Activated CD4-positive, CD25-positive, alpha-beta regulatory T cell treated with anti-CD3 and anti-CD28 coated beads, Interleukin-2, amount 50 U/mL, for 24 hours (primary cell): Measurements from ENCODE around the gene SLC6A3.
"Not testable (repeated sequence)": the region's sequence is repeated elsewhere in the genome, so short reads cannot be mapped to it uniquely, and the experiment has no call there.

Experiments
- ATAC-seq, 2 donors: fragments of 150-1000 bp; cut with Tn5 transposase; one replicate each; pipeline ENCODE4 v1.10.0; 2021; ENCODE audit warnings: mild to moderate bottlenecking in 1 of 2, moderate library complexity in 1 of 2

The SLC6A3 gene

GRCh38 chr5:1439388-1440097, 5.7 kb downstream of the SLC6A3 start:
- no peak for ATAC-seq

DNA sequence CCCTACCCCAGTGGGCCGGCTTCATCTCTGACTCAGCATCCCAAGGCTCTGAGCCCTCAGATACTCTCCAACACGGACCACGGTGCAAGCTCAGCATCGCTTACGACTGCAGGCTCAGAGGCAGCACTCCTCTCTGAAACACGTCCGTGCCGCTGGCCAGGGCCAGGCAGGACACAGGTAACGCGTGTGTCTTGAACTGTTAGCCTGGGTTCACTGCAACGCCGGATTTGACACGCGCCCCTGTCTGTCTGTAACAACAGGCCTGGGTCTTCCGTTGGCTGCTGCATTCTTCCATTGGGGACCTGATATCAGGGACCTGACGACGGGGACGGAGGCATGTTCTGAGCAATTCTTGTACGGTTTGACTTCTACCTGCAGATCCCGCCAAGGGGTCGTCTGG, 6.4 kb downstream of the SLC6A3 start:
- no peak for ATAC-seq

DNA sequence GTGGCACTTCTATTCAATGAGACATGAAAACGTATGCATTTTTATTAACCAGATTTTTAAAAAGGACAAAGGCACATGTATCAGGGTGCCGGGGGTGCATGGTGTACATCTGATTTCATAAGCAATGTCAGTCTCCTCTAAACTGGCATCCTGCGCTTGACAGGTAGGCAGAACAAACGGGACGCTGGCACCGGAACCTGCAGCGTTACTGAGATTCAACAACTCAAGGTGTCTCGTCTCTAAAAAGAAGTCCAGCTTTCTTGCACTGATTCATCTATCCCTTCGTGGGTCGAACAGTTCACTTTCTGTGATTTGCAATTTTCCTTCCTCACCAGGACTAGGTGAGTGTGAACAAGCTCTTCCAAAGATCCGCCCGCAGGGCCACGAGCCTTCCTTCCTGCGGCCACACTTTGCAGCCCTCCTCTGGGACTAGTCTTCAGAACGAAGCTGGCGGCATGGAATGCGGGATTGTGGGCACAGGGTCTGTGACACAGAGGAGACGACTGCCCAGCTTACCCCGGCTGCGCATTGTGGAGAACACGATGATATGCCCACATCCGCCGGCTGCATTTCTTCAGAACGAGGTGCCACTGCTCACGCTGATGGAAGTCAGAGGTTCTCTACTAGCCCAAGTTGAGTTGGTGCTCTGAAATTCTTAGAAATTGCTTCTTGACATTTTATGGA, 7.2 kb downstream of the SLC6A3 start:
- ATAC-seq, result no peak

DNA sequence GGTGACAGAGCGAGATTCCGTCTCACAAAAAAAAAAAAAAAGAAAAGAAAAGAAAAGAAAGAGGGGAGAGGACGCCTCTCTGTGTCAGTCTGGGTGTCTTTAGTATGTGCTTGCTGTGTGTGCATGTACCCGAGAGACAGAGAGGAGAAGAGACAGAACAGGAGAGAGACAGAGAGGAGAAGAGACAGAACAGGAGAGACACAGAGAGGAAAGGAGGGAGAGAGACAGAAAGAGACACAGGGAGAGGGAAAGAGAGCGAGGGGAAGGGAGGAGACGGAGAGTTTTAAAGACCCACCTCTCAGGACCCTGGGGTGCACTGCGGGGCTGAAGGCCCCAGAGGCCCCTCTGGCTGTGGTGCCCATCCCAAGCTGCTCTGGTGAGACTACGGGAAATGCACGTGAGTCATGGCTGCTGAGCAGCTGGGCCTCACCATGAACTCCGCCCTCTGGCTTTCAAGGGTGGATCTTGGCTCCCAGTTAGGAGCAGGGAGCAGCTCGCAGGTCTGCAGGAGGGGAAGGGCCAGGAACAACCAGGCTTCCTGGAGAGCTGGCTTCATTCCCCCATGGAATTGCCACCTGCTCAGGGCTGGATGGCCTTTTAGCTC, 7.9 kb downstream of the SLC6A3 start:
- ATAC-seq, result no peak

DNA sequence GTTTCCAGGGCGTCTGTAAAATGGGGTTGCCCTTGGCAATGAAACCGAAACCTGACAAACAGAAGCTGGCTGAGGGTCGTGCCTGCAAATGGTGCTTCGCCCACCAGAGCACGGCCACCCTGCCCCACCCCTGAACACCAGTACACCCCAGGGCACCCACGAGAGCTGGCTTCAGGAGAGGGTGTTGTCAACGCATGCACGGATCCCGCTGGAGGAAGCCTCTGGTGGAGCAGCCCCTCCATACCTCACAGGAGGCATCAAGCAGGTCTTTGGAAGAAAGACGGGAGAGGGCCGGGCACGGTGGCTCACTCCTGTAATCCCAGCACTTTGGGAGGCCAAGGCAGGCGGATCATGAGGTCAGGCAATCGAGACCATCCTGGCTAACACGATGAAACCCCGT, 8.6 kb downstream of the SLC6A3 start:
- ATAC-seq, result no peak

DNA sequence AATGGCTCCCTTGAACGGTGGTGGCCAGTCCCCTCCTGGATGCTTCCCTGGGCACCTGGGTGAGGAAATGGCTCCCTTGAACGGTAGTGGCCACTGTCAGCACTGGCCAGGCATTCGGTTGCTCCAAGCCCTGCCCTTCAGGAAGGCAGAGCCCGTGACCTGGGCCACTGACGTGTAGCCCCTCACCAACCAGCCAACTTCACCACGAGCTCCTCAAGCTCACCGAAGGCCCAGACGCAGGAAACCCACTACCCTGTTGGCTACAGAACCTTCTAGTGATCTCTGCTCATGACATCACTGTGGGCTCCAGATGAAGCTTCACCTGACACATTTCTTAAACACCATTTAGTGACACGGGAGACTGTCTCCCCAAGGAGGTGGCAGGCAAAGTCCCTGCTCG, 9.2 kb downstream of the SLC6A3 start:
- ATAC-seq, result no peak

DNA sequence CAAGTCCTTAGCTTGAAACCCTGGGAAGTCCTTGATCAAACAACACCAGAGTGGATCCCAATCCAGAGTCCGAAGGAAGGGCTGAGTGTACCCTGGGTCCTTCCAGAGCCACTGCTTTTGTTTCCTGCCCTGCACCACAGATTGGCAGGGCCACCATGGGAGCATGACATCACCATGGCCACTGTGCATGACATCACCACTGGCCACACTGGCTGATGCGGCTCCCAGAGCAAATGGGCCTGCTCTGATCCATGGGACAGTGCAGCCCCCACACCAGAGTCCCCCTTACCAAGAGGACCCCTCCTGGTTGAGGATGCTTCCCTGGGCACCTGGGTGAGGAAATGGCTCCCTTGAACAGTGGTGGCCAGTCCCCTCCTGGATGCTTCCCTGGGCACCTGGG, 9.9 kb downstream of the SLC6A3 start:
- ATAC-seq, result no peak

GRCh38 chr5:1432296-1432695, 12.9 kb downstream of the SLC6A3 start:
- ATAC-seq, result no peak

- ATAC-seq, result no peak
These were observed 13.3 kb downstream of the SLC6A3 start for GRCh38 chr5:1431896-1432295.

GRCh38 chr5:1431021-1431811, 14.0 kb downstream of the SLC6A3 start:
- no peak for ATAC-seq

DNA sequence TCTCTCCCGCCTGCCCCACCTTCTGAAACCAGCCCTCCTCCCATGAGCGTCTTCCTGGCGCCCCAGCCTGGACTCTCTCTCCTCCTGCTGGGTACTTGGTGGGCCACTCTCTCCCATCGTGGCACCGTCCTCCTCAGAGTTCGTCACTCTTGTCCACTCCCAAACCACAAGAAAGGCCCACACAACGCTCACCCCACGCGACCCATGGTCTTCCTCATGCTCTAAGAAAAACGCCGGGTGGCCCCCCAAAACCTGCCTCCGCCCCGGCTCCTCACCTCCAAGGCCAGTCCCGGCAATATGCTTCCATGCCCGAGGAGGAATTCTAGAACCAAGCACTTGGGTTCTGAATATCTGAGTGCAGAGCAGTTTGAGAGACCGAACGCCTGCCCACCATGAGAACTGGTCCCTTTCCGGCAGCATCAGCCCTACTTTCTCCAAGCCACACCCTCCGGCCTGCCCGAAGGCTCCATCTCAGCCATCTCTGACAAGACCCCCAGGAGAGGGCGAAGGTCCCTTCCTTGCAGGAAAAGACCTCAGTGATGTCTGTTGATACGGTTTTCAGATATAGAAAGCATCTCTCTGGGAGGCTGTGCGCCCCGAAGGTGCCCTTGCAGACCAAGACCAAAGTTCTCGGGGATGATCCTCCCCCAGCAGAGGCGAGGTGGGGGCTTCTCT, 15.0 kb downstream of the SLC6A3 start:
- ATAC-seq, result no peak

GRCh38 chr5:1429496-1429895, 15.7 kb downstream of the SLC6A3 start:
- ATAC-seq, result no peak

GRCh38 chr5:1429066-1429465, 16.2 kb downstream of the SLC6A3 start:
- no peak for ATAC-seq

DNA sequence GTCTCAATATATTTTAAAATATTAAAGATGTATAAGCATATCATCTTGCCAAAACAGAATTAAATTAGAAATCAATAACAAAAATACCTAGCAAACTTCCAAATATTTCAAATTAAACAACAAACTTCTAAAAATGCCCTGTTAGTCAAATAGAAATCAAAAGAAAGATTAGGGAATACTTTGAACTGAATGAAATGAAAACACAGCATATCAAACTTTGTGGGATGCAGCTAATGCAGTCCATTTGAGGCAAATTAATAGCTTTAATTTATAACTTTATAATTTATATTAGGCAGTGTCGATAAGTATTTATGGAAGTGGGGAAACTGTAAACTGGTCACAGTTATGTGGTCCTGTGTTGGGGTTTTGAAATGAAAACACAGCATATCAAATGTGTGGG, 17.1 kb downstream of the SLC6A3 start:
- ATAC-seq, result no peak

GRCh38 chr5:1424716-1425115, 20.5 kb downstream of the SLC6A3 start:
- no peak for ATAC-seq

- no peak for ATAC-seq
These were observed 21.2 kb downstream of the SLC6A3 start for GRCh38 chr5:1423901-1424603.

GRCh38 chr5:1422522-1422921, 22.7 kb downstream of the SLC6A3 start:
- ATAC-seq, result not testable (repeated sequence)

- ATAC-seq, result no peak
These were observed 23.5 kb downstream of the SLC6A3 start for GRCh38 chr5:1421521-1422341.

- no peak for ATAC-seq
These were observed 24.7 kb downstream of the SLC6A3 start for GRCh38 chr5:1420211-1421195.
